Suppressor macrophage (primary cell): ENCODE data around the gene TTI1.

Source experiments
- DNase-seq, 4 experiments: peaks; one replicate each; pipeline ENCODE4 v3.0.0-alpha.2; 2020 to 2022

The TTI1 gene

GRCh38 chr20:37958856-37959520, 74.3 kb downstream of the TTI1 start:
- DNase-seq = no peak

GRCh38 chr20:37956107-37956585, 77.1 kb downstream of the TTI1 start:
- no peak for DNase-seq

- DNase-seq = no peak
Observed at GRCh38 chr20:37955511-37955910, 77.7 kb downstream of the TTI1 start.

GRCh38 chr20:37954626-37955025, 78.6 kb downstream of the TTI1 start:
- no peak for DNase-seq

GRCh38 chr20:37954190-37954589, 79.1 kb downstream of the TTI1 start:
- no peak for DNase-seq

- DNase-seq = no peak
Observed at GRCh38 chr20:37948956-37949355, 84.3 kb downstream of the TTI1 start.

- DNase-seq = no peak
Observed at GRCh38 chr20:37947943-37948342, 85.3 kb downstream of the TTI1 start.

GRCh38 chr20:37946946-37947345, 86.3 kb downstream of the TTI1 start:
- DNase-seq = no peak

- no peak for DNase-seq
Observed at GRCh38 chr20:37945091-37945547, 88.1 kb downstream of the TTI1 start.

- no peak for DNase-seq
Observed at GRCh38 chr20:37944456-37944981, 88.7 kb downstream of the TTI1 start.

GRCh38 chr20:37943501-37944455, 89.5 kb downstream of the TTI1 start:
- no peak for DNase-seq

- DNase-seq = no peak
Observed at GRCh38 chr20:37943033-37943432, 90.2 kb downstream of the TTI1 start.

- no peak for DNase-seq
Observed at GRCh38 chr20:37941992-37942391, 91.3 kb downstream of the TTI1 start.

GRCh38 chr20:37941332-37941731, 91.9 kb downstream of the TTI1 start:
- DNase-seq = no peak

GRCh38 chr20:37940858-37941257, 92.4 kb downstream of the TTI1 start:
- no peak for DNase-seq

GRCh38 chr20:37939701-37940560, 93.3 kb downstream of the TTI1 start:
- no peak for DNase-seq

GRCh38 chr20:37938954-37939353, 94.3 kb downstream of the TTI1 start:
- no peak for DNase-seq

- no peak for DNase-seq
Observed at GRCh38 chr20:37938181-37938750, 95.0 kb downstream of the TTI1 start.

- DNase-seq = no peak
Observed at GRCh38 chr20:37937686-37938085, 95.6 kb downstream of the TTI1 start.

- DNase-seq = no peak
Observed at GRCh38 chr20:37936451-37936850, 96.8 kb downstream of the TTI1 start.

GRCh38 chr20:37936041-37936440, 97.2 kb downstream of the TTI1 start:
- no peak for DNase-seq

- DNase-seq = peak; percentile 43 to 75 (median 55)
Observed at GRCh38 chr20:37935435-37935834, 97.8 kb downstream of the TTI1 start.
